Hematopoietic multipotent progenitor cell treated with erythropoietin and hydrocortisone succinate and interleukin-3 and kit ligand, for 4 days (in vitro differentiated cells): ENCODE results near the gene LRRC45.

Source experiments
- DNase-seq: peaks from one replicate; pipeline ENCODE4 v3.0.0-alpha.2; 2015

Gene LRRC45

DNA sequence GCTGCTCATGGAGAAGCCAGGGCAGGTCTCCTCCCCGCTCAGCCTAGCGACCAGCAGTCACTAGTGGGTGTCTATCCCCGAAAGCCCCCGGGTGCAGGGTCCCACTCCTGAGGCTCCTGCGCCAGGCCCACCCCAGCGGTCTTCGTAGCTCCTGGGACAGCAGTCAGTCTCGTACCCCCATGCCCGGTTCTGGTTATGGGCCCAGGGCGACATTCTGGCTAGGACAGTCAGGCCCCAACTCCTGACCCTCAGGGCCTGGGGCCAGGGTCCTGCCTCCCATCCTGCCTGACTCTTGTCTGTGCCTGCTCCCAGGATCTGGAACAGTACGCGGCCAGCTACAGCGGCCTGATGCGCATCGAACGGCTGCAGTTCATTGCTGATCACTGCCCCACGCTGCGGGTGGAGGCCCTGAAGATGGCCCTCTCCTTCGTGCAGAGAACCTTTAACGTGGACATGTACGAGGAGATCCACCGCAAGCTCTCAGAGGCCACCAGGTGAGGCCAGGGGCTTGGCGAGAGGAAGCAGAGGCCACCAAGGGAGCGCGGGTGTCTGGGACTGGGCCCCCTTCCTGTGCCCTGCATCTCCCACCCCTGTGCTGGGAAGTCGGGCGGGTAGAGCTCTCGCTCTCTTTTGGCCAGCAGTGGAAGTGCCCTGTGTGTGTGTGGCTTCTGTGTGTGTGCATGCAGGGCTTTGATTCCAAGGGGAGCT is 30.6 kb downstream of the LRRC45 start:
- DNase-seq = no peak

DNA sequence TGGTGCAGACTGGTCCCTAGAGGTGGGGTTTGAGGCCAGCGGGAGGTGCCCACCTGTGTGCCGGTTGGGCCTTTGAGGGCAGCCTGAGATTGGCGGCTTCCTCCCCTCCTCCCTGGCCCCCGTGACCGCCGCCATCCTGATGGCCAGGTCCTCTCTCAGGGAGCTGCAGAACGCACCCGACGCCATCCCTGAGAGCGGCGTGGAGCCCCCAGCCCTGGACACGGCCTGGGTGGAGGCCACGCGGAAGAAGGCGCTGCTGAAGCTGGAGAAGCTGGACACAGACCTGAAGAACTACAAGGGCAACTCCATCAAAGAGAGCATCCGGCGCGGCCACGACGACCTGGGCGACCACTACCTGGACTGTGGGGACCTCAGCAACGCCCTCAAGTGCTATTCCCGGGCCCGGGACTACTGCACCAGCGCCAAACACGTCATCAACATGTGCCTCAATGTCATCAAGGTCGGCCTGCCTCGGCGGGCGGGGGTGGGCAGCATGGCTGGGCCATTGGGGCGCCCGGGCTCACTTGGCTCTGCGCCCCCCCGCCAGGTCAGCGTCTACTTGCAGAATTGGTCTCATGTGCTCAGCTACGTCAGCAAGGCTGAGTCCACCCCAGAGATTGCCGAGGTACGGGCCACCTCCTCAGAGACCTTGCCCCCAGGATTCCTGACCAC is 31.4 kb downstream of the LRRC45 start:
- no peak for DNase-seq

DNA sequence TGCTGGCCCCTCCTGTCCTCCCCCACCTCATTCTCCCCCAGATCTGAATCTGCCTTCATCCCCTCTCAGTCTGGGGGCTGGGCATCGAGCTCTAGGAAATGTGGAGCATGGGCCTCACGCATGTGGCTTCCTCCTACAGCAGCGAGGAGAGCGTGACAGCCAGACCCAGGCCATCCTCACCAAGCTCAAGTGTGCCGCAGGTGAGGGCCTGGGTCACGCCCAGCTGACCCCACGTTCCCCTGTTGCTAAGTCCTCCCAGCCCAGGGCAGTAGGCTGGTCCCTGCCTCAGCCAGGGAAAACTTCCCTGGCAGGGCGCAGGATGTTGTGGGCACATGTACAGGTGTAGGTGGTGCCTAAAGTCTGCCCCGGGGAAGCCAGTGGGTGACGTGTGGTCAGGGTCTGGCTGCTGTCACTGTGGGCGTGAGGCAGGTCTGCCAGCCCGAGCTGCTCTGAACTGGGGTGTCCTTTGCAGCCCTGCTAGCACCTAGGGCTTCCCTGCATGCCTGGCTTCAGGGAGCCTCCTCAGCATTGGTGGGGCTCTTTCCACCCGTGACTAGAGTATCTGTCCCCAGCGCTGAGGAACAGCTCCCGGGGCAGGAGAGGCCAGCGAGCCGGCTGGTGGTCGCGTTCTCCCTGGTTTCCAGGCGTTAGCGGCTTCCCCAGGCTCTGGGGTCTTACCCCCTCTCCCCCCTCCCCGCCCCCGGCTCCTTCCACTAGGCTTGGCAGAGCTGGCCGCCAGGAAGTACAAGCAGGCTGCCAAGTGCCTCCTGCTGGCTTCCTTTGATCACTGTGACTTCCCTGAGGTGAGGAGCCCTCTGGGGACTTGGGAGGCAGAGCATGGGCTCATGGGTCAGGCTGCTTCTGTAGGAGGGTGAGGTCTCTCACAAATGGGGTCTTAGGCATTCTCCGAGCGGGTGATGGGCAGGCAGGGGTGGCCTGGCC is 32.2 kb downstream of the LRRC45 start:
- DNase-seq = no peak

DNA sequence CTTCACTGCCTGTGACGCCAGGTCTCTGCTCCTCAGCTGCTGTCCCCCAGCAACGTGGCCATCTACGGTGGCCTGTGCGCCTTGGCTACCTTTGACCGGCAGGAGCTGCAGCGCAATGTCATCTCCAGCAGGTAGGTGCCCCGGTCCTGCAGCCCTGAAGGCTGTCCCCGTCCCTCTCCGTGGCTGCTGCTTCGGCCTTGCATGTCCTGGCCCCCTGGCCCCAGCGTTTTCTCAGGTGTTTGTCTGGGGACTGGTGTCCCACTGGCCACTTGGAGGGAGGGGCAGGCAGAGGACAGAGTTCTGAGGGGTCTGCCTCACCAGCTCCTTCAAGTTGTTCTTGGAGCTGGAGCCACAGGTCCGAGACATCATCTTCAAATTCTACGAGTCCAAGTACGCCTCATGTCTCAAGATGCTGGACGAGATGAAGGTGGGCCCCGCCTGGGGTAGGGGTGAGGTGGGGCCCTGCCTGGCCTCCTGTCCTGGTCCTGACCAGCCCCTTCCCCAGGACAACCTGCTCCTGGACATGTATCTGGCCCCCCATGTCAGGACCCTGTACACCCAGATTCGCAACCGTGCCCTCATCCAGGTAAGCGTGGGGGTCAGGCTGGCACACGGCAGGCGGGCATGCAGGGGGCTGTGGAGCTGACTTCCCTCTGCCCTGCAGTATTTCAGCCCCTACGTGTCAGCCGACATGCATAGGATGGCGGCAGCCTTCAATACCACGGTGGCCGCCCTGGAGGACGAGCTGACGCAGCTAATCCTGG is 33.0 kb downstream of the LRRC45 start:
- DNase-seq = no peak

DNA sequence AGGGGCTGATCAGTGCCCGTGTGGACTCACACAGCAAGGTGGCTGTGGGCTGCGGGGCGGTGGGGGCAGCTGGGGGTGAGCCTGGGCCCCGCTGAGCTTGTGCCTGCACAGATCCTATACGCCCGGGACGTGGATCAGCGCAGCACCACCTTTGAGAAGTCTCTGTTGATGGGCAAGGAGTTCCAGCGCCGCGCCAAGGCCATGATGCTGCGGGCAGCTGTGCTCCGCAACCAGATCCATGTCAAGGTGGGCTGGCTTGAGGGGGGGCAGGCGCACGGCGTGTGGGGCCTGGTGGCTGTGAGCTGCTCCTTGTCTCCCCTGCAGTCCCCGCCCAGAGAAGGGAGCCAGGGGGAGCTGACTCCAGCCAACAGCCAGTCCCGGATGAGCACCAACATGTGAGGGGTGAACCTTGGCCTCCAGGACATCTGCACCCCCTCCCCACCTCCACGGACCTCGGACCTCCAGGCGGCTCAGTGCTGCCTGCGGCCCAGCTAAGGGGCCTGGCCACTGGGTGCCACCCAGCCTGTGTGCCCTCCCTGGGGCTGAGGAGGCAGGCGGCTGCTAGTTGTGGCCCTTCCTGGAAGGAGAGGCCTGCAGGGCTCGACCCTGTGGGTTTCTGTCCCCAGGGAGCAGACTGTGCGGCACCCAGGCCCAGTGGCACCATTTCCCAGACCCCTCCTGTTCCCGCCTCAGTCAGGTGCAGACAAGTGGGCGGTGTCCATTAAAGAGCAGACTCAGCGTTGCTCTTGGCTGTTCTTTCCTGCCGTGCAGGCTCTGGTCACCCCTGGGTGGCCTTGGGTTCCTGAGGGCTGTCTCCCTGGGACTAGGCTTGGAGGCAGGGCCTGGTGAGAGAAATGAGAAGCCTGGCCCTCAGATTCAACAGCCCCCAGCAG is 33.9 kb downstream of the LRRC45 start:
- no peak for DNase-seq

DNA sequence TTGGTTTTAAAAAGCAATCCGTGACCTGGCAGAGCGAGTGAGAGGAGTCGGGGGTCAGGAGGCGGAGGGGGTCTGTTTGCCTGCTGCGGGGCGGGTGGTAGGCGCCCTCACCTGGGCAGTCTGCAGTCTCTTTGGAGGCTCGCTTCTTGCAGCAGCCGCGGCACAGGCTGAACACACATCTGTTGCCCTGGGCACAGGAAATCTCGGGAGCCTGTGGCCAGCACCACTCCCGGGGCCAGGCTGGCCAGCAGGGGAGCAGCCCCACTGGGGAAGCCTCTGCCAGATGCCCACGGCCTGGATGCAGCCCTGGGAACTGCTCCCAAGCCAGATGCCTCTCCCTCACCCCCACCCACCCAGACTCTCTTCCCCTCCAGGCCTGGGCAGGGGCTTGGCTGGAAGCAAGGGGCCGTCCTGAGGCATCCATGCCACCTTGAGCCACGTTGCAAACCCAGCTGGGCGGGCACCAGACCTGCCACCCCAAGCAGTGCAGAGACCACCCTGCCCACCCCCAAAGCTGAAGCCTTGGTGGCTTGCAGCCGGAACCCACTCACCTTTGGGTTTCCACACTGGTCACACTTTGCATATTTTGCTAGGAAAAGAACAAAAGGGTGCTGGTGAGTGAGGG is 35.2 kb downstream of the LRRC45 start:
- no peak for DNase-seq

DNA sequence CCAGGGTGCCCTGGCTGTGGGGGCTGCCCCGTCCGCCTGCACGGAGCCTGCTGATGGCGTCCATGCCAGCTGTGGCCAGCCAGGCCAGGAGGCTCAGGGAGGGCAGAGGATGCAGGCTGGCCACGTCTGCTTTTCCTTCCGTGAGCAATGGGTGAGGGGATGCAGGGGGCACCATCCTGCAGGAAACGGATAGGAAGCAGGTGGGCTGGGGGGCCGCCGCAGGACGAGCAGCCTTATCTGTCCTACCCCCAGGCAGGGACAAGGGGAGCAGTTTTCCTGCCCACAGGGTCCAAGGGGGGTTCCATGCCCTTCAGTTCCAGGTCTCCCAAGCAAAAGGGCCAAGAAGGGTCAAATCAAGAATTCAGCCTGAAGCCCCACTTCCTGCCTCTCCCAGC is 35.7 kb downstream of the LRRC45 start:
- no peak for DNase-seq

DNA sequence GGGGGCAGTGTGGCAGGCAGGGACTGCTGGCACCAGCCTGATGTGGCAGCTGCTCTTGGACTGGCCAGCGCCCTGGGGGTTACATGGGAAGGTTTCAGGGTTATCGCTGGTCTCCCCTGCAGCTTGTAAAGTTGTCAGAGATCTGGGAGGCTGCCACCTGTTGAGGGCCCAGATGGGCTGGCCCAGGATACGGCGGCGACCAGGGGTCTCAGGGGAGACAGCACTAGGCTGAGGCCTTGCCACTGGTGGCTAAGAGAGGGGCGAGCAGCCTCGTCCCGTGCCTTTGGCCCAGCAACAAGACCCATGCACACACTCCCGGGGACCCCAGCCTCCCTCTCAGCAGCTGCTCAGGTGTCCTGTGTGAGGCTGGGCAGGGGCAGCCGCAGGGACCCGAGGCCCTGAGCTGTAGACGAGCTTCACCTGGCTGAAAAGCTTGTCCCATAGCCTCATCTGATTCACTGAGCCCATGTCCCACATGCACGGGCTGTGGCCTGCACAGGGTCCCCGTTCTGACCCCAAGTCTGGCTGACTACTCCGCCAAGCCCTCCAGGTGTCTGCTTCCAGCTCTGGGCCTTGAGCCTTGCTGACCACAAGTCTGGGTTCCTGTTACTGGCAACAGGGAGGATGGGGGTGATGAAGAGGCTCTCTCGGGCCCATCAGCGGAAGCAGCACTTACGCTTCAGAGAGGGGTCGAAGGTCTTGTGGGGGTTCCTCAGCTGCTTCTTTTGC is 36.3 kb downstream of the LRRC45 start:
- no peak for DNase-seq

DNA sequence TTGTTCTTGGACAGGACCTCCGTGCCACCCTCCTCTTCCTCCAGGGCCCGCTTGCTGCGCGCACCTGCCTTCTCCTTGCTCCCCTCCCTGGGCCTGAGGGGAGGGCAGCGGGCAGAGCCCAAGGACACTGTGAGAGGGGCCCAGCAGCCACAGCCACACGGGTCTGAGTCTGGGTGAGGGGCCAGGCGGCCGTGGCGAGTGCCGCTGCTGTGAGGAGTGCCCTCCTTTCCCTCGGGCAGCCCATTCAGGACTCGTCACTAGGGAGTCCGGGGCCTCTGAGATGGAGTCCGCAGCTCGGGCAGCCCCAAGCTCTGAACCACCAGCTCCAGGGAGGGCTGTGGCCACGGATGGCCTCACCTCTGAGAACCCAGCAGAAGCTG is 36.9 kb downstream of the LRRC45 start:
- DNase-seq = no peak

DNA sequence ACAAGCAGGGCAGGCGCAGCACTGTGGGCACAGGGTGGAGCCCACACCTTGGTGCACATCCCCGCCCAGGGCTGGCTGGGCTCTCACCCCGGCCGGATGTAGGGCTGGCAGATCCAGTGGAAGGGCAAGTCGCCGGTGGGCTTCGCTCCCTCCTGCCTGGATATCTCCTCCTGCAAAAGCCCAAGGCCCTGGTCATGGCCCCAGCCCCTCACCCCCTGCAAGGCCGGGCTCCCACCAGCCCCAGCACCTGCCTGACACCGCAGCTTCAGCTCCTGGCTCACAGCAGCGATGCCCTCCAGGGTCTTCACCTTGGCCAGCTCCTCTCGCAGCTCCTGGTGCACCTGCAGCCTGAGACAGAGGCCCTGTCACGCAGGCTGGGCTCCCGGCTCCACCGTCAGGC is 37.5 kb downstream of the LRRC45 start:
- no peak for DNase-seq

DNA sequence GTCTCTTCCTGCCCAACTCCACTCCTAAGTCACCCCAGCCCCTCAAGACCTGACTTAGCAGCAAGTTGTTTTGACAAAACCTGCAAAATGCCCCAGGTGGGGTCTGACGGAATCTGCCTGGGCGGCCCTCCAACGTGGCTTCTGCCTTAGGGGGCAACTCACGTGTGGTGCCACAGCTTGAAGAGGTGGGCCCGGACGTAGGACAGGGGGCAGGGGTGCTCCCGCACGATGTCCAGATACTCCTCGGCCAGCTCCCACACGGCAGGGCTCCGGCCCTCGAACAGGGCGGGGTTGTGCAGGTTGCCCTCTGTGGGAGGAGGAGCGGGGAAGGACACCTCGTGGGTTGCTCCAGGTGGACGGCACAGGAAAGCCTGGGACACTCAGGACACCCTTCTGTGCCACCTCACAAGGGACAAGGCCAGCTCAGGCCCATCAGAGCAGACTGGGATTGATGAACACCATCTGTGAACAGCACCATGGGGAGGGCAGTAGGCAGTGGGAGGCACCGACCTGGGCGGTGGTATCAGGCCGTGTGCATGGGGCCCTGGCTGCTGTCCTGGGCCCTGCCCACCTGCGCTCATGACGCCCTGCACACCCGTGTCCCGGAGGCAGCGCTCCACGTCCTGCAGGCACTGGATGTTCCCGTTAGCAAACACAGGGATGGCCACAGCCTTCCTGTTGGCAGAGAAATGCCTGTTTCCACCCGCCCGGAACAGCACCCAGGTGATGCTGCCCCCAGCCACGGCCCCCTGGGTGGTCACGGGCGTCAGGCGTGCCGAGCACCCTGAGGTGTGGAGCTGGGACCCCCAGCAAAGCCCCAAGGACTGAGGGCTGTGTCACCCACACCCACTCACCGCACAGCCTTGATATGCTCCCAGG is 38.2 kb downstream of the LRRC45 start:
- DNase-seq = no peak

DNA sequence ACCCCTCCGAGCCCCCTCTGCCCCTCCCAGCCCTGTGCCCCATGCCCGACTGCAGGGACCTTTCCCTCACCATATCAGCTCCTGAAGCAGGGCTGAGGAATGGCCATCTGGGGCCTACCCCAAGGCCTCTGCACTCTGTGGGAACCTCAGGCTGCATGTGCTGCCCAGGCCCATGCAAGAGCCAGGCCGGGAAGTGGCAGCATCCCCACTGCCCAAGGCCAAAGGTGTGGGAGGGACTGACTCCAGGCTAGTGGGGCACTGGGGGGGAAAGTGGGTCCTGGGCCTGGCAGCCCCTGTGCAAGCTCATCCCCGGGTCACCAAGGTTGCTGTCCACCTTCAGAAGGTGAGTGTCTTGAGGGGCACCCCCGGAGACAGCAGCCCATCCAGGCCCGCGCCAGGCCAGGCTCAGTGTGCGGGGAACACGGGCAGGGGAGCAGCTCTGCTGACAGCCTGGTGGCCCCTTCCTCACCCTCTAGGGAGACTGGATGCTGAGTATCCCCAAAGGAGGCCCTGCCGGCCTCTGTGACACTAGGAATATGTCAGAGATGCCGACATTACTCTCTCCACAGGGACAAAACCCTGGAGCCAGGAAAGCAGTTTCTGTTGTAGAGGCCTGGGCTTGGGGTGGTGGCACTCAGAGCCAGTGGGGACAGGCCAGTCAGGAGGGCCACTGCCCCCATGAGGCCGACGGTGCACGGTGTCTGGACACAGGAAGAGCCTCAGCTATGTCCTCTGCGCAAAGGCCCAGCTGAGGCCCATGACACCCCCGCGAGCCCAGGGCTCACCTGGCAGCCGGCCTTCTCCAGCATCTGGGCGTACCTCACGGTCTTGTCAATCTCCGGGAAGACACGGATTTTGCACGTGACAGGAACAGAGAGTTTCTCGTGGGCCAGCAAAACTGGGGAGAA is 39.2 kb downstream of the LRRC45 start:
- DNase-seq = no peak

DNA sequence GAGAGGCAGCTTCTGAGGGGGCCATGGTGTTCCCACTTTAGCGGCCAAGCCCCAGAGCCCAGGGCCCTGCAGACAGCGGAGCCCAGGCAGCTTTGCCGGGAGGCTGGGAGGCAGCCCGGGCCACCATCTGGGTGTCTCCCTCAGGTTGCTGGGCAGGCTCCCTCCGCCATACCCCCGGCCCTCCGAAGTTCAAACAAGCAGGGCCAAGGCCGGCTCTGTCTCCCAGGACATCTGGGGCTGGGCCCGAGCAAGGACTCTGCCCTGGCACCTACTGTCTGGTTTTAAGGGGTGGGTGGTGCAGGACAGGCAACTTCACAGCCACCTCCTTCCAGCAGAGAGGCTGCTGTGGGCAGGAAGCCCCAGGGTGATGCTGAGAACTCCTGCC is 39.9 kb downstream of the LRRC45 start:
- DNase-seq = no peak

DNA sequence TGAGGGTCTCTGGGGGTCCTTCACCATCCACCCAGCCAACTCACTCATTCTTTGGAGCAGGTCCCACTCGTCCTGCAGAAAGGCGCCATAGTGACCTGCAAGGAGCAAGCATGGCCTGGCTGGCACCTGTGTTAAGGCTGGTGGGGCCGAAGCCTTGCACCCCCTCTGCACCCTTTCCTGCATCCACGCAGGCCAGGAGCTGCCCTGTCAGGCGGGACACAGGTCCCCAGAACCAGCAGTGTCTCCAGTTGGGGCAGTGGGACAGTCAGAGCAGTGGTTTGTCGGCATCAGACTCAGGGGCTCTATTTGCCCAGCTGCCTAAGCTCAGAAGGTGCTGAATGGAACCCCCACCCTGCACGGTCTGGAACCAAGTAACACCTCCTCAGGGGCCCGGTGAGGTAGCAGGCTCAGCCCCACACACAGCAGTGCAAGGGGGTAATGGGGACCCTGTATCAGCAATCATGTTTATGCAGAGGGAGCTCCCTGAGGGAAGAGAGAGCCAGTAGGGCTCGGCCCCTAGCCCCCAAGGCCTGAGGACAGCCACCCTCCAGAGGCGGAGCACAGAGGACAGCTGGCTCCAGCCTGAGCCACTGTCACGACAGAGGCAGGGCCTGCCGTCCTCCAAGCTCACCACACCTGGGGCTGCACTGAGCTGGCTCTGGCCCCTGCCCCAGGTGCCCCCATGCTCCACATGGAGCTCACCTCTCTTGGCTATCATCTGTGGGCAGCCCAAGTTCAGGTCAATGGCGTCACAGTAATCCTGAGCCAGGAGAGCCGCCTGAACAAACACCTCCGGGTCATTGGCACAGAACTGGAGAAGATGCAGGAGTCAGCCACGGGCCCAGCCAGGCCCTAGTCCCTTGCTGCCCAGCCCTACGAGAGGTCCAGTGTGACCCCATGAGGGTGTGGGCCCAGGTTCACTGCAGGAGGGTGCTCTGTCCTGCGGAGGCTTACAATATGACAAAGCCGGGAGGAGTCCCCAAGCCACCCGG is 40.6 kb downstream of the LRRC45 start:
- DNase-seq = no peak

DNA sequence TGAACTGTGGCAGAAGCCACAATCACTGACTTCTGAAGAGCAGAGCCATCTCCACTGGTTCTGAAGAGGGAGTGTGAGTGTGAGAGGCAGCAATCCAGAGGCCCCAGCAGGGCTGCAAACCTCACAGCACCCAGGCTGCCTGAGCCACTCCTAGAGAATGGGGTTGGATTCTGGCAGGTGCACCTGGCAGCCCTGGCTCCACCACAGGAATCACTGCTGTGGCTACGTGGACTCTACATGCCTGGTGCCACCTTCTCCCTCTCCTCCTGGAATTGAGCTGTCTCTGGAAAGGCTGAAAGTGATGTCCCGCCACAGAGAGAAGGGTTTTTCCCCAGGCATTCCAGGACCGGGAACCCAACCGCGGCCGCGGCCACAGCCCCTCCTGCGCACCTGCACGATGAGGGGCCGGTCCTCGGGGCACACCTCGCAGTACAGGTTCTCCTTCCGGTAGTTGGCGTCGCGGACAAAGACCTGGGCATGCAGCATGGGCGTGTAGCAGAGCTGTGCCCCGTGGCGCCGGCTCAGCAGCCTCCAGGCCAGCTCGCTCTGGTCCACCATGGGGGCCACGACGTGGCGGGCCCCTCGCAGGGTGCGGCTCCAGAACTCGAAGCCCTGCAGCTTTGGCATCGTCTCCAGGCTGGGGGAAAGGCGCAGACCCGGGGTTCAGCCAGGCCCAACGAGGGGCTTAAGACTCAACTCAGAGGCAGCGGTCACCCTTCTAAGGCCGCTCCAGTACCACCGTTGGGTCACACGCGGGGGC is 41.5 kb downstream of the LRRC45 start:
- DNase-seq = no peak

DNA sequence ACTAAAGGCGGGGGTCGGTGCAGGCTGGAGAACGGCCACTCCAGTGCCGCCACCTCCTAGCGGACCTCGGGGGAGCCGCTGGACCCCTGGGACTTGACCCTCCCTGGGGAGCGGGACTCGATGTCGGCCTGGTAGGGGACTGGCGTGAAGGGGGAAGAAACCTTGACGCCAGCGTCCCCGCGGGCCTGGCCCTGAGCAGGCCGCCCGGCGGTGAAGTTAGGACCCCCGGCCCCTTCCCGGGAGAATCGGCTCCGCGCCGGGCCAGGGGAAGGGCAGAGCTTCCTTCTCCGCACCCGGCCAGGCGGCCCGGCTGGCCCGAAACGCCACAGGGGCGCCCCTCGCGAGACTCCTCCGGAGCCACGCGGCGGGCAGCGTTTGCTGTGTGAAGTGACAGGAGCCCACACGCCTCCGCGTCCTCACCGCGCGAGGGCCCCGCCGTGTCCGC is 42.1 kb downstream of the LRRC45 start:
- DNase-seq = peak; percentile 52
